ENCODE data around the gene BEND6.

DNA sequence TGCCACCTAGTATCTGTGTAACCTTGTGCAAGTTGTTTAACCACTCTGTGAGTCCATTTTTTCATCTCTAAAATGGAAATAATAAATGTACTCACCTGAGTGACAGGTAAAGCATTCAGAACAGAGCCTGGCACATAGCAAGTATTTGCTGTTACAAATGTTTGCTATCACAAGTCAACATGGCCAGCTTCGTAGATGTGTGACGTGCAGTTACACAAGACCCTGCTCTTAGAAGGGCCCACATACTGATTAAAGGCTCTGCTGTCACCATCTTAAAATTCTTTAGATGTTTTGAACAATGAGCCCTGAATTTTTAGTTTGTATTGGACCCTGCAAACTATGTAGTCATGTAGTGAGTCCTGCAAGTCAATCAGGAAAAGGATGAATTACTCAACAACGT lies 51.2 kb downstream of the BEND6 start:
- TF ChIP-seq, protein P1, sequence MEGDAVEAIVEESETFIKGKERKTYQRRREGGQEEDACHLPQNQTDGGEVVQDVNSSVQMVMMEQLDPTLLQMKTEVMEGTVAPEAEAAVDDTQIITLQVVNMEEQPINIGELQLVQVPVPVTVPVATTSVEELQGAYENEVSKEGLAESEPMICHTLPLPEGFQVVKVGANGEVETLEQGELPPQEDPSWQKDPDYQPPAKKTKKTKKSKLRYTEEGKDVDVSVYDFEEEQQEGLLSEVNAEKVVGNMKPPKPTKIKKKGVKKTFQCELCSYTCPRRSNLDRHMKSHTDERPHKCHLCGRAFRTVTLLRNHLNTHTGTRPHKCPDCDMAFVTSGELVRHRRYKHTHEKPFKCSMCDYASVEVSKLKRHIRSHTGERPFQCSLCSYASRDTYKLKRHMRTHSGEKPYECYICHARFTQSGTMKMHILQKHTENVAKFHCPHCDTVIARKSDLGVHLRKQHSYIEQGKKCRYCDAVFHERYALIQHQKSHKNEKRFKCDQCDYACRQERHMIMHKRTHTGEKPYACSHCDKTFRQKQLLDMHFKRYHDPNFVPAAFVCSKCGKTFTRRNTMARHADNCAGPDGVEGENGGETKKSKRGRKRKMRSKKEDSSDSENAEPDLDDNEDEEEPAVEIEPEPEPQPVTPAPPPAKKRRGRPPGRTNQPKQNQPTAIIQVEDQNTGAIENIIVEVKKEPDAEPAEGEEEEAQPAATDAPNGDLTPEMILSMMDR (IDR thresholded peaks at IDR 0.05; ENCODE audit: low read depth, low read length, missing input control) = no peak
- TF ChIP-seq RAD21 (IDR thresholded peaks at IDR 0.05) = no peak
- no peak for TF ChIP-seq YY1 (IDR thresholded peaks at IDR 0.05)

Data from liver (tissue), 3 donors.